ENCODE measurements around the gene C2CD4A.
"Not testable (repeated sequence)": the region's sequence is repeated elsewhere in the genome, so short reads cannot be mapped to it uniquely, and the experiment has no call there.

C2CD4A gene

DNA sequence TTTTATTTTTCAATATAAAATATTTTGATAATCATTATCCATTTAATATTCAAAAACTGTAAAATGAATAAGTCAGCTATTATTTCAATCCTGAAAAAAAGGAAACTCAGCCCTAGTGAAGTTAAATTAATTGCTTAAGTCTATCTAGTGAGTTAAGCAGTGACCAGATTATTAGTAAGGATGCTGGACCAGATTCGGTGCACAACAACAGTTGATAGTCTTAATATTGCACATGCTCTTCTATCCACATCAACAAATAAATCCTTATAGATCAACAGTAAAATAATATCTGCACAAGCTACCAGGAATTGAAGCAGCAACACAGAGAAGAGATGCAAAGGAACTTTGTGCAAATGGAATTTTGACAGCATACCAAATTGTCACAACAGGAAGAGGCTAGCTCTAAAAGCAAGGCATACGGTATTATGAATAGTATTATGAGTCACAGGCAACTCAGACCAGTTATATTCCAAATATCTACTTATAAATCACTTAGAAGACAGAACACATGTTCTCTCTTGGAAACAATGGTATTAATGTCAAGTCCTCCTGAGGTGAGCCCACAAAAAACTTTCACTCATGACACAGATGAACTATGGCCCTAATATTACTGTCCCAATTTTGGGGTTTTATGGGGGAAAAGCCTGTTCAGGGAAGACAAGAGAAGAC lies 31.4 kb upstream of the C2CD4A start:
- H3K4me3 ChIP-seq (ENCODE audit: low read length) = no peak overlapping the region
- DNase-seq (ENCODE audit: low read depth) = peak; percentile 80
- TF ChIP-seq, protein P1, sequence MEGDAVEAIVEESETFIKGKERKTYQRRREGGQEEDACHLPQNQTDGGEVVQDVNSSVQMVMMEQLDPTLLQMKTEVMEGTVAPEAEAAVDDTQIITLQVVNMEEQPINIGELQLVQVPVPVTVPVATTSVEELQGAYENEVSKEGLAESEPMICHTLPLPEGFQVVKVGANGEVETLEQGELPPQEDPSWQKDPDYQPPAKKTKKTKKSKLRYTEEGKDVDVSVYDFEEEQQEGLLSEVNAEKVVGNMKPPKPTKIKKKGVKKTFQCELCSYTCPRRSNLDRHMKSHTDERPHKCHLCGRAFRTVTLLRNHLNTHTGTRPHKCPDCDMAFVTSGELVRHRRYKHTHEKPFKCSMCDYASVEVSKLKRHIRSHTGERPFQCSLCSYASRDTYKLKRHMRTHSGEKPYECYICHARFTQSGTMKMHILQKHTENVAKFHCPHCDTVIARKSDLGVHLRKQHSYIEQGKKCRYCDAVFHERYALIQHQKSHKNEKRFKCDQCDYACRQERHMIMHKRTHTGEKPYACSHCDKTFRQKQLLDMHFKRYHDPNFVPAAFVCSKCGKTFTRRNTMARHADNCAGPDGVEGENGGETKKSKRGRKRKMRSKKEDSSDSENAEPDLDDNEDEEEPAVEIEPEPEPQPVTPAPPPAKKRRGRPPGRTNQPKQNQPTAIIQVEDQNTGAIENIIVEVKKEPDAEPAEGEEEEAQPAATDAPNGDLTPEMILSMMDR (conservative IDR thresholded peaks at IDR 0.05; ENCODE audit: low read length) = no peak

DNA sequence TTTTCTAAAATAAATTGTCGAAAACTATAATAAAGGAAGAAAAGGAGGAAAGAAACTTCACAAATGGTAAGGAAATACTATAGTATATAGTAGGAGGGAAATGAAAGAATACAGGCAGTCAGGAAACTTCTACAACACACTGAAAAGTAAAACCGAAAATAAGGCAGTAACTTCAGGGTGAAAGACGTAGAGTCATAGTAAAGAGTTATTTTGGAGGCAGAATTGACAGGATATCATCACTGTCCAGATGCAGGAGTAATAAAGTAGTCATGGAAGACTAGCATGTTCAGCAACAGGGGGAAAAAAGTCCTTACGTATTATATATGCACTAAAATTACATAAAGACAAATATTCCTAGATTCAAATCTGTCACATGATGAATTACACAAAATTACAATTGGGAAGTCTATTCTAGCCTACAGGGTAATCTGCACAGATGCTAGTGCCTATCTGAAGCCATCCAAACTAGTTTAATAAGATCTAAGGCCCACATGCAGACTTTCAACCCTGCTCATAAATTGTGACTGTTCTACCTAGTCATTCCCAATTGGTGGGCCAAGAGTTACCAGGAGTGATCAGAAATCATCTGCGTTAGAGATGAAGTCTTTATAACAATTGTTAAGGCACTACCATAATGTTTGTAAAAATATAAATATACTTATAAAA lies 20.6 kb upstream of the C2CD4A start:
- TF ChIP-seq, protein P1 (conservative IDR thresholded peaks at IDR 0.05; ENCODE audit: low read length) = no peak
- no peak overlapping the region for H3K4me3 ChIP-seq (ENCODE audit: low read length)
- DNase-seq (ENCODE audit: low read depth) = no peak

DNA sequence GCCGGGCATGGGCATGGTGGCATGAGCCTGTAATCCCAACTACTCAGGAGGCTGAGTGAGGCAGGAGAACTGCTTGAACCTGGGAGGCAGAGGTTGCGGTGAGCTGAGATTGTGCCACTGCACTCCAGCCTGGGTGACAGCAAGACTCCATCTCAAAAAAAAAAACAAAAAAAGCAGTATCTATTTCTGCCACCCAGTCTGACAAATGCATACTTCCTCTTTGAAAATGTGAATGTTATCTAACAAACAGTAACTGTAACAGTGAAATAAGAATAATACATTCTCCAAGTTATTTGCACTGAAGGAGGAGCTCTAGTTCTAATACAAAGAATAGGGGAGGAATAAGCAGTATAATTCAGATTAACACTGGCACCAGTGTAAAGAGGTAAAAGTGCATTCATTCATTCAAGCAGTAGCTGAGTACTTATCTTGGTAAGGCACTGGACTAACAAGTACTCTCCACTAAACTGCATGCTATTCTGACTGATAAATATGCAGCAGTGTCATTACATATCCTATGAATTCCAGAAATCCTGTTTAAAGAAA lies 19.4 kb upstream of the C2CD4A start:
- DNase-seq (ENCODE audit: low read depth) = no peak
- TF ChIP-seq, protein P1 (conservative IDR thresholded peaks at IDR 0.05; ENCODE audit: low read length) = no peak
- no peak overlapping the region for H3K4me3 ChIP-seq (ENCODE audit: low read length)

DNA sequence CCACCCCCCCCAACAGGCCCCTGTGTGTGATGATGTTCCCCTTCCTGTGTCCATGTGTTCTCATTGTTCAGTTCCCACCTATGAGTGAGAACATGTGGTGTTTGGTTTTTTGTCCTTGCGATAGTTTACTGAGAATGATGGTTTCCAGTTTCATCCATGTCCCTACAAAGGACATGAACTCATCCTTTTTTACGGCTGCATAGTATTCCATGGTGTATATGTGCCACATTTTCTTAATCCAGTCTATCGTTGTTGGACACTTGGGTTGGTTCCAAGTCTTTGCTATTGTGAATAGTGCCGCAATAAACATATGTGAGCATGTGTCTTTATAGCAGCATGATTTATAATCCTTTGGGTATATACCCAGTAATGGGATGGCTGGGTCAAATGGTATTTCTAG lies 18.5 kb upstream of the C2CD4A start:
- not testable (repeated sequence) for DNase-seq (ENCODE audit: low read depth); H3K4me3 ChIP-seq (ENCODE audit: low read length)

DNA sequence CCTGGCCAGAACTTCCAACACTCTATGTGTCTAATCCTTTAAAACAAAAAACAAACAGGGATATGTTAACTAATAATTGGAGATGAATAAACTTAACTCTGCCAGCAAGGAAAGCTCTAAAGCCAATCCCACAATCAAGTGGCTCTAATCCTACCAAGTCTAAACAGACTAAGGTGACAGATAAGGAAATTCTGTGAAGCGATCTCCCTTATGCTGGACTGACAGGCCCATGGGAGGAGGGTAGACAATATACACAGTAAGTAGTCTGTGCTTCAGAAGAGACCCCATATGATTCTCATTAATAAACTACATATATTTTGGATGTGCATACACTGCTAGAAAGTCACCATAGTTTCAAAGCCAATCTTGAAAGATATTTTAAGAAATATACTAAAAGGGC lies 16.7 kb upstream of the C2CD4A start:
- H3K4me3 ChIP-seq (ENCODE audit: low read length) = no peak overlapping the region
- TF ChIP-seq, protein P1 (conservative IDR thresholded peaks at IDR 0.05; ENCODE audit: low read length) = no peak
- no peak for DNase-seq (ENCODE audit: low read depth)

DNA sequence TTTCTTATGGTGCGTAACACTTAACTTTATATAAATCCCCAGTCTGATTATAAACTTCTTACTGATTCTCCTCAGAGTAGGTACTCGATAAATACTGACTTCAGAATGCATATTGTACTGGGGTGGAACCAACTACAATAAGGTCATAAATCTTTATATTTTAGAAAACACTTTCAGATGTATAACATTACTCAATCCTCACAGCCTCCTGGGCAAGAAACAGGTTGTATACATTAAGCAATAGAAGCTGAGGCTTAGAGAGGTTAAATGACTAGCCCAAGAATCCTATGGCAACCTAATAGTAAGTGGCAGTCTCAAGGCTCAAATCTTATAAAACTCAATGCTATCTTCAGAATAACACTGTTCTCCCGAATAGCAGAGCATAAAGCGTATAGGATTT lies 15.6 kb upstream of the C2CD4A start:
- H3K4me3 ChIP-seq (ENCODE audit: low read length) = no peak overlapping the region
- TF ChIP-seq, protein P1 (conservative IDR thresholded peaks at IDR 0.05; ENCODE audit: low read length) = no peak
- no peak for DNase-seq (ENCODE audit: low read depth)

DNA sequence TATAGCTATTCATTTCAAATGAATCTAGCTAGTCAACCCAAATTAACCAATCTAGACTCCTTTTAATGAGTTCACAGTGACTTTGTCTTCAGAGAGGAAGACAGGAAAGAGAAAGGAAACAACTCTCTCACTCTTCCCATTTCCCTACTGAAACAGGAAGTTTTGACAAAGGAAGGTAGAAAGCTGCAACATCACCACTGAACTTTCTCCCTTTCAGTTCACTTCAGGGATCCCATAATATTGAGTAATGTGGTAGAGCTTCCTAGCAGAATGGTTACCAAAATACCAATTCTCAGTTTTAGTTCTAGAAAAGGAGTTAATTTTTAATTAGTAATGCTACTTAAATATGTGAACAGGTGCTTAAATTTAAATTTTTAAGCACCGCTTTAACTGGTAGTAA lies 14.1 kb upstream of the C2CD4A start:
- DNase-seq (ENCODE audit: low read depth) = no peak
- TF ChIP-seq, protein P1 (conservative IDR thresholded peaks at IDR 0.05; ENCODE audit: low read length) = no peak
- no peak overlapping the region for H3K4me3 ChIP-seq (ENCODE audit: low read length)
